CD4-positive, alpha-beta T cell (primary cell): ENCODE measurements around the gene TATDN3. TPM values are rescaled to one million over a fixed set of nuclear protein-coding genes. Genes with fewer than 3 reads are reported as not detected.
"Not testable (repeated sequence)": the region's sequence is repeated elsewhere in the genome, so short reads cannot be mapped to it uniquely, and the experiment has no call there.

Experiments
- ATAC-seq: fragments of 200-7000 bp; cut with Tn5 transposase; one replicate; pipeline ENCODE4 v1.10.0; 2022; ENCODE audit warnings: mild to moderate bottlenecking; ENCODE audit not compliant: poor library complexity
- CTCF ChIA-PET: fragments of 350-600 bp; sonication (Branson Sonifier 250); formaldehyde crosslinking; loops from one replicate; lab custom pipeline; 2021; ENCODE audit warnings: antibody characterized with exemption, inconsistent platforms; lab: Charles Lee
- POLR2A ChIA-PET: fragments of 350-600 bp; sonication (Branson Sonifier 250); formaldehyde crosslinking; loops from one replicate; lab custom pipeline; 2021; ENCODE audit warnings: antibody characterized with exemption, inconsistent platforms; lab: Charles Lee
- DNase-seq, 14 experiments: peaks; one replicate each; pipeline ENCODE4 v3.0.0-alpha.2; 2013 to 2020; ENCODE audit warnings: mixed read lengths in 2 of 14
- H3K27ac ChIP-seq, 2 donors: one replicate each; pipeline versions ENCODE4 v1.5.1 to v1.7.0; 2013; ENCODE audit warnings: low read length in 2 of 2, low read depth in 1 of 2, mild to moderate bottlenecking in 1 of 2
- H3K27me3 ChIP-seq, 2 experiments: 1 replicate in 1 of 2; 2 replicates in 1 of 2; pipeline versions ENCODE4 v1.6.1 to v1.7.0; 2013; ENCODE audit warnings: low read length in 2 of 2, control low read depth in 1 of 2, mild to moderate bottlenecking in 1 of 2, moderate library complexity in 1 of 2; ENCODE audit not compliant: insufficient read depth in 2 of 2, control insufficient read depth in 1 of 2
- H3K36me3 ChIP-seq: one replicate; pipeline ENCODE4 v1.6.1; 2013; ENCODE audit warnings: low read length, control low read depth; ENCODE audit not compliant: insufficient read depth
- H3K4me1 ChIP-seq: one replicate; pipeline ENCODE4 v1.6.1; 2013; ENCODE audit warnings: low read length, control low read depth; ENCODE audit not compliant: insufficient read depth
- H3K4me3 ChIP-seq: one replicate; pipeline ENCODE4 v1.5.1; 2013; ENCODE audit warnings: mild to moderate bottlenecking, low read length, moderate library complexity
- H3K9me3 ChIP-seq, 2 experiments: 1 replicate in 1 of 2; 2 replicates in 1 of 2; pipeline versions ENCODE4 v1.6.1 to v1.7.0; 2013; ENCODE audit warnings: low read length in 2 of 2, mild to moderate bottlenecking in 2 of 2, control low read depth in 1 of 2, moderate library complexity in 1 of 2; ENCODE audit not compliant: control insufficient read depth in 1 of 2, insufficient read depth in 1 of 2
- H3K27ac Mint-ChIP-seq: one replicate; pipeline ENCODE4 v1.8.0; 2020; ENCODE audit warnings: mixed read lengths
- H3K27me3 Mint-ChIP-seq: one replicate; pipeline ENCODE4 v1.8.0; 2021; ENCODE audit warnings: mixed read lengths
- H3K36me3 Mint-ChIP-seq: one replicate; pipeline ENCODE4 v1.8.0; 2021; ENCODE audit warnings: low read depth, mixed read lengths
- H3K4me1 Mint-ChIP-seq: one replicate; pipeline ENCODE4 v1.8.0; 2021; ENCODE audit warnings: low read depth, mixed read lengths
- H3K4me3 Mint-ChIP-seq: one replicate; pipeline ENCODE4 v1.8.0; 2020; ENCODE audit warnings: mild to moderate bottlenecking, mixed read lengths
- H3K9me3 Mint-ChIP-seq: one replicate; pipeline ENCODE4 v1.8.0; 2020; ENCODE audit warnings: mixed read lengths
- CTCF ChIP-seq: fragments of 200-600 bp; IDR thresholded peaks from one replicate; pipeline ENCODE4 v1.8.0; 2022; ENCODE audit warnings: antibody characterized with exemption, mild to moderate bottlenecking
- intact Hi-C, 2 experiments: fragments of 100-400 bp; cut with DNase I in 1 of 2; cut with micrococcal nuclease in 1 of 2; formaldehyde crosslinking; loops; one replicate each; pipeline versions ENCODE4 v1.15.1 to v1.9.0; 2023 to 2025; cut with DNase I, micrococcal nuclease
- total RNA-seq, 174 experiments: library from RNA in 2 of 174; stranded (reverse) in 2 of 174; gene quantifications; one replicate each; pipeline ENCODE4 v1.2.3 and lab custom pipeline; 2021 to 2026

TATDN3 gene
- total RNA-seq, 2 experiments from 2014 or later, result 12.2 to 13.8 TPM

DNA sequence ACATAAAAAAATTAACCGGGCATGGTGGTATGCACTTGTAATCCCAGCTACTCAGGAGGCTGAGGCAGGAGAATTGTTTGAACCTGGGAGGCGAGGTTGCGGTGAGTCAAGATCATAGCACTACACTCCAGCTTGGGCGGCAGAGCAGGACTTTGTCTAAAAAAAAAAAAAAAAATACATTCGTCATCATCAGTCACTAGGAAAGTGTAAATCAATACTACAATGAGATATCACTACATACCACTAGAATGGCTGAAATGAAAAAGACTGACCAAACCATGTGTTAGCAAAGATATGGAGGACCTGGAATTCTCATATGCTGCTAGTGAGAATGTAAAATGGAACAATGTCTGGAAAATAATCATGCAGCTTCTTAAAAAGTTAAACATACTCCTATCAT is 46.5 kb downstream of the TATDN3 start:
- POLR2A ChIA-PET, result no interaction called here
- CTCF ChIA-PET, result no interaction called here
- H3K4me1 ChIP-seq, result no peaks in the 10 kb centered on the region

GRCh38 chr1:212844521-212844920 is 52.8 kb downstream of the TATDN3 start:
- CTCF ChIA-PET, H3K36me3 Mint-ChIP-seq, H3K27ac ChIP-seq, H3K36me3 ChIP-seq, H3K27me3 ChIP-seq, H3K4me1 Mint-ChIP-seq, H3K27me3 Mint-ChIP-seq, ATAC-seq, H3K4me1 ChIP-seq, H3K27ac Mint-ChIP-seq, POLR2A ChIA-PET, H3K9me3 ChIP-seq, H3K4me3 ChIP-seq, H3K4me3 Mint-ChIP-seq, intact Hi-C loops, DNase-seq, H3K9me3 Mint-ChIP-seq: not testable (repeated sequence)

More for the DNA sequence above, 46.5 kb downstream of the TATDN3 start:
- no peaks in the 10 kb centered on the region for H3K4me1 Mint-ChIP-seq
- H3K36me3 ChIP-seq, result no peaks in the 10 kb centered on the region
- ATAC-seq (no peak), DNase-seq (no peak)
- H3K4me3 Mint-ChIP-seq, result no peak overlapping the region
- no peaks in the 10 kb centered on the region for H3K27me3 ChIP-seq
- H3K9me3 Mint-ChIP-seq, result no peaks in the 10 kb centered on the region
- no peaks in the 10 kb centered on the region for H3K27me3 Mint-ChIP-seq
- no peak overlapping the region for H3K27ac ChIP-seq
- H3K27ac Mint-ChIP-seq, result no peak overlapping the region
- H3K36me3 Mint-ChIP-seq, result no peaks in the 10 kb centered on the region
- H3K9me3 ChIP-seq, result no peaks in the 10 kb centered on the region
- no peak for TF ChIP-seq CTCF
- H3K4me3 ChIP-seq, result no peak overlapping the region
- intact Hi-C loops, result no loop called here

- Mint-ChIP-seq H3K4me1 (no peaks in the 10 kb centered on the region), H3K27ac (no peak within 1 kb of the TSS), H3K4me3 (no peak within 1 kb of the TSS), H3K27me3 (no peaks in the 10 kb centered on the region), H3K9me3 (peaks cover 3% of the 10 kb centered on the region), H3K36me3 (peaks cover 7% of the 10 kb centered on the region)
- Histone ChIP-seq H3K4me3 (no peak within 1 kb of the TSS), H3K4me1 (no peaks in the 10 kb centered on the region), H3K36me3 (no peaks in the 10 kb centered on the region), H3K27me3 (no peaks in the 10 kb centered on the region), H3K27ac (no peak within 1 kb of the TSS), H3K9me3 (peaks cover 0 to 4% of the 10 kb centered on the region in 2 experiments)
- DNase-seq (no peak), ATAC-seq (no peak)
- no peak for TF ChIP-seq CTCF
- ChIA-PET POLR2A (no interaction called here), CTCF (no interaction called here)
- intact Hi-C loops, result no loop called here
These were observed 55.9 kb downstream of the TATDN3 start, which contains the start of gene SPATA45 for GRCh38 chr1:212847549-212847948. Gene SPATA45, minus strand, starts transcription at chr1:212847649. Its CDS starts 11,500 bp downstream, at chr1:212836149.

DNA sequence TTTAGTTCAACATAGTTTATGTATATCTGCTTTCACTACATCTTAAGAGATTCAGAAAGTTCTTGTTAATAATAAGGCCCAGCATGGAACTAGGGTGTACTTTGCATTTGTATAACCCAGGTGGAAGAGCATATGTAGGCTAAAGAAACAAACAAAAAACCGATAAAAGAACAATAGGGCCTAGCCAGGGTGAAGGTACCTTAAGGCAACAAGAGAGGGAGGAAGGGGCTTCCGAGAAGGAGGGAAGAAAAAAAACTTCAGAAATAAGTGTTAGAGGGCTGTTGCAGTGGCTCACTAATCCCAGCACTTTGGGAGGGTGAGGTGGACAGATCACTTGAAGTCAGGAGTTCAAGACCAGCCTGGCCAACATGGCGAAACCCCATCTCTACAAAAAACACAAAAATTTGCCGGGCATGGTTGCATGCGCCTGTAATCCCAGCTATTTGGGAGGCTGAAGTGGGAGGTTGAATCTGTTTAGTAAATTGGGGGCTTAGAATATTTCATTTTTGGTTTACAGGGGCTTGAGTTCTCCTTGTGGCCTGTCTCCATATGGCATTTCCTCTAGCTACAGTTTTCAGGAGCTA is 60.5 kb downstream of the TATDN3 start:
- H3K4me3 Mint-ChIP-seq, result no peak overlapping the region
- Histone ChIP-seq H3K4me3 (no peak overlapping the region), H3K4me1 (peaks cover 7% of the 10 kb centered on the region), H3K36me3 (no peaks in the 10 kb centered on the region), H3K27ac (no peak overlapping the region), H3K27me3 (no peaks in the 10 kb centered on the region), H3K9me3 (peaks cover 0 to 4% of the 10 kb centered on the region in 2 experiments)
- ATAC-seq, result no peak
- DNase-seq, result no peak
- H3K9me3 Mint-ChIP-seq, result peaks cover under 1% of the 10 kb centered on the region
- H3K27me3 Mint-ChIP-seq, result no peaks in the 10 kb centered on the region
- H3K4me1 Mint-ChIP-seq, result peaks cover 10% of the 10 kb centered on the region
- intact Hi-C loops, result loop anchor here in 1 of 2 experiments (10.0 kb wide), 1 partner anchor 437 kb away; the partner anchor contains the start of gene PACC1
- peaks cover 19% of the 10 kb centered on the region for H3K36me3 Mint-ChIP-seq
- TF ChIP-seq CTCF, result no peak
- H3K27ac Mint-ChIP-seq, result no peak overlapping the region
- ChIA-PET POLR2A (no interaction called here), CTCF (no interaction called here)
